GM21360 (cell line): ENCODE measurements around the gene ZMIZ1.

Source experiments
- ATAC-seq: cut with Tn5 transposase; IDR thresholded peaks from one replicate; pipeline ENCODE4 v1.9.1; 2021; ENCODE audit warnings: mild to moderate bottlenecking, moderate library complexity; ENCODE audit not compliant: unreplicated experiment

ZMIZ1 gene

GRCh38 chr10:79196470-79197461, 128.0 kb downstream of the ZMIZ1 start:
- no peak for ATAC-seq

GRCh38 chr10:79197558-79197957, 128.8 kb downstream of the ZMIZ1 start:
- ATAC-seq = no peak

- no peak for ATAC-seq
These were observed 131.6 kb downstream of the ZMIZ1 start for GRCh38 chr10:79200346-79200745.

GRCh38 chr10:79201706-79202105, 132.9 kb downstream of the ZMIZ1 start:
- no peak for ATAC-seq

- ATAC-seq = no peak
These were observed 133.6 kb downstream of the ZMIZ1 start for GRCh38 chr10:79202188-79203013.

- no peak for ATAC-seq
These were observed 134.4 kb downstream of the ZMIZ1 start for GRCh38 chr10:79203014-79203644.

- no peak for ATAC-seq
These were observed 135.1 kb downstream of the ZMIZ1 start for GRCh38 chr10:79203833-79204232.

- ATAC-seq = no peak
These were observed 137.7 kb downstream of the ZMIZ1 start for GRCh38 chr10:79206300-79207095.

- ATAC-seq = no peak
These were observed 138.3 kb downstream of the ZMIZ1 start for GRCh38 chr10:79207096-79207357.

GRCh38 chr10:79207726-79208125, 139.0 kb downstream of the ZMIZ1 start:
- no peak for ATAC-seq

GRCh38 chr10:79208251-79208983, 139.7 kb downstream of the ZMIZ1 start:
- ATAC-seq = no peak

- no peak for ATAC-seq
These were observed 140.6 kb downstream of the ZMIZ1 start for GRCh38 chr10:79209340-79209739.

GRCh38 chr10:79209831-79210230, 141.1 kb downstream of the ZMIZ1 start:
- no peak for ATAC-seq

- ATAC-seq = no peak
These were observed 141.9 kb downstream of the ZMIZ1 start for GRCh38 chr10:79210672-79211071.

GRCh38 chr10:79211616-79212015, 142.8 kb downstream of the ZMIZ1 start:
- ATAC-seq = no peak

- no peak for ATAC-seq
These were observed 146.8 kb downstream of the ZMIZ1 start for GRCh38 chr10:79215531-79215930.

GRCh38 chr10:79219322-79219957, 150.7 kb downstream of the ZMIZ1 start:
- ATAC-seq = no peak

- ATAC-seq = no peak
These were observed 151.5 kb downstream of the ZMIZ1 start for GRCh38 chr10:79220307-79220706.
